AG04450 (cell line): Measurements from ENCODE around the gene FUT7. TPM values are rescaled to one million over a fixed set of nuclear protein-coding genes. Genes with fewer than 3 reads are reported as not detected.

Source experiments
- CTCF ChIA-PET: fragments of 300-600, 350-600 bp; formaldehyde crosslinking; extraction: SDS; loops from one replicate; lab custom pipeline; 2022; ENCODE audit warnings: antibody characterized with exemption, inconsistent platforms; lab: Charles Lee
- POLR2A ChIA-PET: fragments of 350-600 bp; formaldehyde crosslinking; extraction: SDS; loops from one replicate; lab custom pipeline; 2021; ENCODE audit warnings: antibody characterized with exemption, inconsistent platforms; lab: Yijun Ruan, JAX
- DNase-seq: peaks from one replicate; pipeline ENCODE4 v3.0.0-alpha.2; 2011; ENCODE audit warnings: low read depth, low spot score
- H3K27ac ChIP-seq: one replicate; pipeline ENCODE4 v1.5.1; 2012; ENCODE audit warnings: low read depth, low read length, control low read depth
- H3K27me3 ChIP-seq: one replicate; pipeline ENCODE4 v1.6.0; 2012; ENCODE audit warnings: low read length; ENCODE audit not compliant: control insufficient read depth, insufficient read depth
- H3K4me3 ChIP-seq: 2 replicates; pipeline ENCODE4 v1.5.1; 2011; ENCODE audit warnings: mild to moderate bottlenecking, low read depth, low read length, control low read depth
- H3K9me3 ChIP-seq: 2 replicates; pipeline ENCODE4 v1.5.1; 2012; ENCODE audit warnings: low read length; ENCODE audit not compliant: control insufficient read depth, insufficient read depth
- CTCF ChIP-seq: IDR thresholded peaks from 2 replicates; pipeline ENCODE4 v1.5.1; 2011; ENCODE audit warnings: low read depth, low read length, control low read depth, inconsistent platforms
- polyA plus RNA-seq: library from polyadenylated mRNA; depleted of rRNA; stranded (reverse); fragments of >200 nt; gene quantifications from 2 replicates; pipeline ENCODE4 v1.2.3, GENCODE V29; 2011

FUT7 gene
- polyA plus RNA-seq, 1 experiment: not detected

- CTCF ChIA-PET: no interaction called here
- Histone ChIP-seq H3K9me3 (peaks cover 12% of the 10 kb centered on the region), H3K27me3 (peaks cover 17% of the 10 kb centered on the region), H3K4me3 (no peak overlapping the region), H3K27ac (no peak overlapping the region)
- POLR2A ChIA-PET: no interaction called here
- no peak for DNase-seq
- no peak for TF ChIP-seq CTCF
These were observed 41.5 kb downstream of the FUT7 start for GRCh38 chr9:136990242-136990911.

- Histone ChIP-seq H3K9me3 (peaks cover 12% of the 10 kb centered on the region), H3K27ac (no peak overlapping the region), H3K4me3 (no peak overlapping the region), H3K27me3 (peaks cover 31% of the 10 kb centered on the region)
- POLR2A ChIA-PET: no interaction called here
- no peak for TF ChIP-seq CTCF
- CTCF ChIA-PET: interaction anchor here (1.1 to 1.4 kb wide), 2 partner anchors 46 to 248 kb away, joined by 3 read pairs; no protein-coding TSS in a partner anchor
- no peak for DNase-seq
These were observed 43.0 kb downstream of the FUT7 start for GRCh38 chr9:136988872-136989271.

- Histone ChIP-seq H3K27me3 (peaks cover 43% of the 10 kb centered on the region), H3K27ac (no peak overlapping the region), H3K9me3 (peaks cover 7% of the 10 kb centered on the region), H3K4me3 (no peak overlapping the region)
- no peak for TF ChIP-seq CTCF
- no peak for DNase-seq
- POLR2A ChIA-PET: no interaction called here
- CTCF ChIA-PET: no interaction called here
These were observed 46.0 kb downstream of the FUT7 start for GRCh38 chr9:136985853-136986252.

- no peak for TF ChIP-seq CTCF
- H3K27ac ChIP-seq: no peak overlapping the region
These were observed 46.8 kb downstream of the FUT7 start for GRCh38 chr9:136985027-136985602.

GRCh38 chr9:136984464-136985026 lies 47.3 kb downstream of the FUT7 start:
- TF ChIP-seq CTCF: no peak
- H3K27me3 ChIP-seq: peaks cover 42% of the 10 kb centered on the region
- POLR2A ChIA-PET: interaction anchor here (0.6 kb wide), 1 partner anchor 142 kb away, joined by 3 read pairs; the partner anchor contains the start of gene AJM1
- H3K27ac ChIP-seq: no peak overlapping the region
- H3K9me3 ChIP-seq: no peaks in the 10 kb centered on the region; the same call in 1 of the 2 replicates
- CTCF ChIA-PET: interaction anchor here (0.5 kb wide), 1 partner anchor 101 kb away, joined by 3 read pairs; no protein-coding TSS in a partner anchor
- no peak overlapping the region for H3K4me3 ChIP-seq
- no peak for DNase-seq

More at GRCh38 chr9:136985027-136985602, 46.8 kb downstream of the FUT7 start:
- ChIA-PET CTCF (interaction anchor here (0.5 kb wide), 1 partner anchor 101 kb away, joined by 3 read pairs; no protein-coding TSS in a partner anchor), POLR2A (interaction anchor here (0.6 kb wide), 1 partner anchor 143 kb away, joined by 3 read pairs; the partner anchor contains the start of gene AJM1)
- H3K27me3 ChIP-seq: peaks cover 43% of the 10 kb centered on the region
- peaks cover under 1% of the 10 kb centered on the region for H3K9me3 ChIP-seq
- no peak for DNase-seq
- H3K4me3 ChIP-seq: no peak overlapping the region
